Cardiac muscle cell (in vitro differentiated cells and primary cell): ENCODE measurements around the gene SIRT6. TPM values are rescaled to one million over a fixed set of nuclear protein-coding genes. Genes with fewer than 3 reads are reported as not detected.
"Not testable (repeated sequence)": the region's sequence is repeated elsewhere in the genome, so short reads cannot be mapped to it uniquely, and the experiment has no call there.

Experiments
- DNase-seq, 2 donors: peaks; one replicate each; pipeline versions ENCODE4 v3.0.0 to v3.0.0-alpha.2; 2010 to 2017; ENCODE audit warnings: low read depth in 1 of 2, low spot score in 1 of 2
- H3K27ac ChIP-seq: fragments of 200-600 bp; sonication (generic); 2 replicates; pipeline ENCODE4 v1.5.1; 2016
- H3K27me3 ChIP-seq: fragments of 200-600 bp; sonication (generic); 2 replicates; pipeline ENCODE4 v1.6.0; 2016; ENCODE audit warnings: control low read depth
- H3K36me3 ChIP-seq: fragments of 200-600 bp; sonication (generic); 2 replicates; pipeline ENCODE4 v1.5.1; 2016; ENCODE audit warnings: control low read depth
- H3K4me1 ChIP-seq: fragments of 200-600 bp; sonication (generic); 2 replicates; pipeline ENCODE4 v1.8.1; 2017; ENCODE audit warnings: low read depth, mild to moderate bottlenecking, mixed run types
- H3K4me3 ChIP-seq: fragments of 200-600 bp; sonication (generic); 2 replicates; pipeline ENCODE4 v1.5.1; 2016; ENCODE audit warnings: mild to moderate bottlenecking
- H3K9me3 ChIP-seq: fragments of 200-600 bp; sonication (generic); 2 replicates; pipeline ENCODE4 v1.5.1; 2017; ENCODE audit warnings: low read depth, mild to moderate bottlenecking, control low read depth
- polyA plus RNA-seq: library from polyadenylated mRNA; unstranded; fragments of >200 nt; fragmentation: Nextera tagmentation; extraction: Ambion mirVana; gene quantifications from 2 replicates; pipeline ENCODE4 v1.2.1, GENCODE V29; 2016
- total RNA-seq: library from RNA; depleted of rRNA; stranded (reverse); fragments of >200 nt; gene quantifications from 2 replicates; pipeline ENCODE4 v1.2.3, GENCODE V29; 2016
- TF ChIP-seq, protein P1 (sequence below): IDR thresholded peaks from 2 replicates; pipeline ENCODE4 v1.5.1; 2012; ENCODE audit warnings: low read depth, mild to moderate bottlenecking, low read length

Gene SIRT6
- total and polyA plus RNA-seq, 2 experiments from 2014 or later: 11.3 to 34.2 TPM

DNA sequence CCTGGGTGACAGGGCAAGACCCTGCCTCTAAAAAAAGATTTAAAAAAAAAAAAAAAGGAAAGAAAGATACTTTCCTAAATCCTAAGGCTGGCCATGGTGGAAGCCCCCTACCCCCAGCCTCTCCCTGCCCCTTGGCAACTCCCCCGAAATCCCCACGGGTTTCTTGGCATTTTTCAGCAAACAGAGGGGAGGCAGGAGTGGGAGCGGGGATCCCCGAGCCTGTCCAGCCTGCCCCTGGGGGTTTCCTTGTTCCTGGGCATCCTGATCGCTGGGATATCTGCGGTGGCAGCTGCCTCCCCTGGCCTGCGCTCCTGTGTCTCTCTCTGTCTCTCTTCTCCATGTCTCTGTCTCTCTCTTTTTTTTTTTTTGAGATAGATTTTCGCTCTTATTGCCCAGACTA, 43.5 kb upstream of the SIRT6 start:
- TF ChIP-seq, protein P1, sequence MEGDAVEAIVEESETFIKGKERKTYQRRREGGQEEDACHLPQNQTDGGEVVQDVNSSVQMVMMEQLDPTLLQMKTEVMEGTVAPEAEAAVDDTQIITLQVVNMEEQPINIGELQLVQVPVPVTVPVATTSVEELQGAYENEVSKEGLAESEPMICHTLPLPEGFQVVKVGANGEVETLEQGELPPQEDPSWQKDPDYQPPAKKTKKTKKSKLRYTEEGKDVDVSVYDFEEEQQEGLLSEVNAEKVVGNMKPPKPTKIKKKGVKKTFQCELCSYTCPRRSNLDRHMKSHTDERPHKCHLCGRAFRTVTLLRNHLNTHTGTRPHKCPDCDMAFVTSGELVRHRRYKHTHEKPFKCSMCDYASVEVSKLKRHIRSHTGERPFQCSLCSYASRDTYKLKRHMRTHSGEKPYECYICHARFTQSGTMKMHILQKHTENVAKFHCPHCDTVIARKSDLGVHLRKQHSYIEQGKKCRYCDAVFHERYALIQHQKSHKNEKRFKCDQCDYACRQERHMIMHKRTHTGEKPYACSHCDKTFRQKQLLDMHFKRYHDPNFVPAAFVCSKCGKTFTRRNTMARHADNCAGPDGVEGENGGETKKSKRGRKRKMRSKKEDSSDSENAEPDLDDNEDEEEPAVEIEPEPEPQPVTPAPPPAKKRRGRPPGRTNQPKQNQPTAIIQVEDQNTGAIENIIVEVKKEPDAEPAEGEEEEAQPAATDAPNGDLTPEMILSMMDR: no peak
- H3K9me3 ChIP-seq: no peaks in the 10 kb centered on the region
- DNase-seq: no peak
- no peak overlapping the region for H3K27ac ChIP-seq
- no peaks in the 10 kb centered on the region for H3K36me3 ChIP-seq
- H3K27me3 ChIP-seq: no peaks in the 10 kb centered on the region
- no peaks in the 10 kb centered on the region for H3K4me1 ChIP-seq
- H3K4me3 ChIP-seq: no peak overlapping the region

DNA sequence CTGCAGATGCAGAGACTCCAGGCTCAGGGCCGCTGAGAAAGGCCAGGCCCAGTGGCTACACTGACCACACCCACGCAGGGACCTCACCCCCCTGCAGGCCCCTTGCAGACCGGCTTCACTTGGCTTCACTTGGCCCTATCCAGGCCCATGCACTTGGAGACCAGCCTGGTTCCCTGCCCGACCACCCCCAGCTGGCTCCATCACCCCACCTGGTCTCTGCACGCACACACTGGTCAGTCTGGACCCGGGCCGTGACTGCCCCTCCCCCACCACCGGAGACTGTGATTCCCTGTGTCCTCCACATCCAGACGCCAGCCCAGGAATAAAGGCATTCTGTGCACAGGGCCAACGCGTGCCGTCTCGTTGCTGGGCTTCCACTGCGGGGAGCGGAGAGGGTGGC, 42.1 kb upstream of the SIRT6 start:
- Histone ChIP-seq H3K4me1 (no peaks in the 10 kb centered on the region), H3K27me3 (no peaks in the 10 kb centered on the region), H3K36me3 (no peaks in the 10 kb centered on the region), H3K27ac (no peak overlapping the region), H3K9me3 (no peaks in the 10 kb centered on the region), H3K4me3 (no peak overlapping the region)
- DNase-seq: no peak
- TF ChIP-seq, protein P1: no peak

DNA sequence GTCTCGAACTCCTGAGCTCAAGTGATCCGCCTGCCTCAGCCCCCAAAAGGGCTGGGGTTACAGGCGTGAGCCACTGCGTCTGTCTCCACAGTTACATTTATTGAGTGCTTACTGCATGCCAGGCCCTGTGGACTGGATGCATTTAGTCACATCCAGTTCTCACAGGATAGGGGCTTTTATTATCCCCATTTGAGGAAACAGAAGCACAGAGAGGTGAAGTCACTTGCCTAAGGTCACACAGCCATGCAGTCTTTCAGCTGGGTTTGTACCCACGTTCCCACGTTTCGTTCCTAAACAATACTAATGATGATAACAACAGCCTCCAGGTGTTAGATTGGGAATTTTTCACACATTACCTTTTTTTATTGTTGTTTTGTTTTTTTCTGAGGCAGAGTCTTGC, 37.8 kb upstream of the SIRT6 start:
- no peak for DNase-seq
- no peaks in the 10 kb centered on the region for H3K36me3 ChIP-seq
- H3K9me3 ChIP-seq: no peaks in the 10 kb centered on the region
- TF ChIP-seq, protein P1: no peak
- no peaks in the 10 kb centered on the region for H3K4me1 ChIP-seq
- no peak overlapping the region for H3K4me3 ChIP-seq
- no peak overlapping the region for H3K27ac ChIP-seq
- H3K27me3 ChIP-seq: no peaks in the 10 kb centered on the region

DNA sequence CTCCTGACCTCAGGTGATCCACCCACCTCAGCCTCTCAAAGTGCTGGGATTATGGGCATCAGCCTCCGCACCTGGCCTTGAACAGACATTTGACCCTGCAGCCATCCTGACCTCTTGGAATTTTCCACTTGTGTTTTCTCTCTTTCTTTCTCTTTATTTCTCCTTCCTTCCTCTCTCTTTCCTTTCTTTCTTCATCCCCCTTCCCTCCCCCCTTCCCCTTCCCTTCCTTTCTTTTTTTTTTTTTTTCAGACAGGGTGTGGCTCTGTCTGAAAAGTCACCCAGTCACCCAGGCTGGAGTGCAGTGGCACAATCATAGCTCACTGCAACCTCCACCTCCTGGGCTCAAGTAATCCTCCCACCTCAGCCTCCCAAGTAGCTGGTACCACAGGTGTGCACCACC, 36.2 kb upstream of the SIRT6 start:
- not testable (repeated sequence) for H3K27ac ChIP-seq, H3K36me3 ChIP-seq, H3K4me3 ChIP-seq, H3K4me1 ChIP-seq, H3K27me3 ChIP-seq, DNase-seq, H3K9me3 ChIP-seq

DNA sequence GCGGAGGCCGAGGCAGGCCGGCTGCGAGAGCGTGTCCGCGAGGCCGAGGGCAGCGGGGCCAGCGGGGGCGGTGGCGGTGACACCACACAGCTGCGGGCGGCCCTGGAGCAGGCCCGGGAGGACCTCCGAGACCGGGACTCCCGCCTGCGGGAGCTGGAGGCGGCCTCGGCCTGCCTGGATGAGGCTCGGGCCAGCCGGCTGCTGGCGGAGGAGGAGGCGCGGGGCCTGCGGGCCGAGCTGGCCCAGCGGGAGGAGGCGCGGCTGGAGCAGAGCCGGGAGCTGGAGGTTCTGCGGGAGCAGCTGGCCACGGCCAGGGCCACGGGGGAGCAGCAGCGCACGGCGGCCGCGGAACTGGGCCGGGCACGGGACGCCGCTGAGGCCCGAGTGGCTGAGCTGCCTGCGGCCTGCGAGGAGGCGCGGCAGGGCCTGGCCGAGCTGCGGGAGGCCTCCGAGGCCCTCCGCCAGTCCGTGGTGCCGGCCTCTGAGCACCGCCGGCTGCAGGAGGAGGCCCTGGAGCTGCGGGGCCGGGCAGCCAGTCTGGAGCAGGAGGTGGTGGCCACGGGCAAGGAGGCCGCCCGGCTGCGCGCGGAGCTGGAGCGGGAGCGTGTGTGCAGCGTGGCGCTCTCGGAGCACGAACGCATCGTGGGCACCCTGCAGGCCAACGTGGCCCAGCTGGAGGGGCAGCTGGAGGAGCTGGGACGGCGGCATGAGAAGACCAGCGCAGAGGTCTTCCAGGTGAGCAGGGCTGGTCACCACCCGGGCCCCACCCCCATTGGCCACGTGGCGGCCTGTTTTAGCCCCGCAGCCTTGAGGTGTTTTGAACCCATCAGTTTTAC, 35.3 kb upstream of the SIRT6 start:
- Histone ChIP-seq H3K27ac (no peak overlapping the region), H3K27me3 (no peaks in the 10 kb centered on the region), H3K4me3 (no peak overlapping the region), H3K4me1 (no peaks in the 10 kb centered on the region), H3K9me3 (no peaks in the 10 kb centered on the region), H3K36me3 (no peaks in the 10 kb centered on the region)
- no peak for DNase-seq
- TF ChIP-seq, protein P1: no peak

DNA sequence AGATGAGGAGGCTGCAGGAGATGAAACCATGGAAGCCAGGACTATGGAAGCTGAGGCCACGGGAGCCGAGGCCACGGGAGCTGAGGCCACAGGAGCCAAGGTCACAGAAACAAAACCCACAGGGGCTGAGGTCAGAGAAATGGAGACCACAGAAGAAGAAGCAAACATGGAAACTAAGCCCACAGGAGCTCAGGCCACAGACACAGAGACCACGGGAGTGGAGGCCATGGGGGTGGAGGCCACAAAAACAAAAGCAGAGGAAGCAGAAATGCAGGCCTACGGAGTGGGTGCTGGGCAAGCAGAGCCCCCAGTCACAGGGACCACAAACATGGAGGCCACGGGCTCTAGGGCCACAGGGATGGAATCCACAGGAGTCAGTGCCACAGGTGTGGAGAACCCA, 34.5 kb upstream of the SIRT6 start:
- Histone ChIP-seq H3K4me3 (no peak overlapping the region), H3K4me1 (no peaks in the 10 kb centered on the region), H3K27me3 (no peaks in the 10 kb centered on the region), H3K36me3 (no peaks in the 10 kb centered on the region), H3K9me3 (no peaks in the 10 kb centered on the region), H3K27ac (no peak overlapping the region)
- TF ChIP-seq, protein P1: no peak
- no peak for DNase-seq
